Loucy (cell line): ENCODE data around the gene MACIR.

Experiments used
- EZH2phosphoT487 ChIP-seq: fragments of 200-600 bp; IDR thresholded peaks from 2 replicates; pipeline ENCODE4 v1.6.1; 2018; ENCODE audit warnings: antibody characterized with exemption, mild to moderate bottlenecking, moderate library complexity, borderline replicate concordance
- TF ChIP-seq, protein P1 (sequence below): fragments of 200-600 bp; sonication (generic); conservative IDR thresholded peaks from 2 replicates; pipeline ENCODE4 v1.5.1; 2014; ENCODE audit warnings: mild to moderate bottlenecking, antibody characterized with exemption, low read length

DNA sequence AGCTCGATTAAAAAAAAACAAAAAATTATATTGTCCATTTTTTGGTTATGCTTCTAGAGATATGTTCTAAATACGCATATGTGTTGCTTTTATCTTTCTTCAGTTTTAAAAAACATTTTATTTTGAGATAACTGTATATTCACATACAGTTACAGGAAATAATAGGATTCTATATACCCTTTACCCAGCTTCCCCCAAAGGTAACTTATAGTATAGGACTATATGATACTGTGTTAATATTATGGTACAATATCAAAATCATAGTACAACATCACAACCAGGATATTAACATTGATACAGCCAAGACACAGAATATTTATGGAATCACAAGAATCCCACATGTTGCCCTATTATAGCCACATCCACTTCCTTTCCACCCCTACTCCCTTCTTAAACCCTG, 9.5 kb upstream of the MACIR start:
- TF ChIP-seq, protein P1, sequence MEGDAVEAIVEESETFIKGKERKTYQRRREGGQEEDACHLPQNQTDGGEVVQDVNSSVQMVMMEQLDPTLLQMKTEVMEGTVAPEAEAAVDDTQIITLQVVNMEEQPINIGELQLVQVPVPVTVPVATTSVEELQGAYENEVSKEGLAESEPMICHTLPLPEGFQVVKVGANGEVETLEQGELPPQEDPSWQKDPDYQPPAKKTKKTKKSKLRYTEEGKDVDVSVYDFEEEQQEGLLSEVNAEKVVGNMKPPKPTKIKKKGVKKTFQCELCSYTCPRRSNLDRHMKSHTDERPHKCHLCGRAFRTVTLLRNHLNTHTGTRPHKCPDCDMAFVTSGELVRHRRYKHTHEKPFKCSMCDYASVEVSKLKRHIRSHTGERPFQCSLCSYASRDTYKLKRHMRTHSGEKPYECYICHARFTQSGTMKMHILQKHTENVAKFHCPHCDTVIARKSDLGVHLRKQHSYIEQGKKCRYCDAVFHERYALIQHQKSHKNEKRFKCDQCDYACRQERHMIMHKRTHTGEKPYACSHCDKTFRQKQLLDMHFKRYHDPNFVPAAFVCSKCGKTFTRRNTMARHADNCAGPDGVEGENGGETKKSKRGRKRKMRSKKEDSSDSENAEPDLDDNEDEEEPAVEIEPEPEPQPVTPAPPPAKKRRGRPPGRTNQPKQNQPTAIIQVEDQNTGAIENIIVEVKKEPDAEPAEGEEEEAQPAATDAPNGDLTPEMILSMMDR = no peak
- TF ChIP-seq EZH2phosphoT487 = no peak
